K562 (cell line): Measurements from ENCODE around the gene CRABP2. TPM values are rescaled to one million over a fixed set of nuclear protein-coding genes. Genes with fewer than 3 reads are reported as not detected.

Experiments used
- ADNP ChIP-seq: fragments of 200-800 bp; sonication (Bioruptor generic); IDR thresholded peaks from 2 replicates; pipeline ENCODE4 v1.6.1; 2016; ENCODE audit warnings: missing genetic modification characterization, missing compliant biosample characterization
- BRD4 ChIP-seq: fragments of 200-600 bp; sonication (generic); IDR thresholded peaks from 2 replicates; pipeline ENCODE4 v1.6.1; 2017; ENCODE audit warnings: inconsistent platforms
- CHCHD3 ChIP-seq: fragments of 250-450 bp; sonication (Bioruptor Pico); IDR thresholded peaks from 2 replicates; pipeline ENCODE4 v2.1.2; 2022; ENCODE audit warnings: mild to moderate bottlenecking
- CREB1 ChIP-seq, 2 experiments: sonication (generic) in 1 of 2; formaldehyde crosslinking in 1 of 2; IDR thresholded peaks; 2 replicates each; pipeline versions ENCODE4 v1.6.1 to v1.8.0; 2012 to 2022; ENCODE audit warnings: inconsistent platforms in 1 of 2, mild to moderate bottlenecking in 1 of 2, missing genetic modification reagents in 1 of 2, moderate library complexity in 1 of 2
- HDAC6 ChIP-seq: IDR thresholded peaks from 2 replicates; pipeline ENCODE4 v1.6.1; 2012; ENCODE audit warnings: low read depth, mild to moderate bottlenecking, control low read depth, inconsistent platforms, low read length, moderate library complexity
- HINFP ChIP-seq: fragments of 450-650 bp; conservative IDR thresholded peaks from 2 replicates; pipeline ENCODE4 v1.6.1; 2016; ENCODE audit warnings: missing genetic modification characterization, low read depth, mild to moderate bottlenecking, control low read depth, missing compliant biosample characterization
- LEF1 ChIP-seq: fragments of 450-650 bp; IDR thresholded peaks from 2 replicates; pipeline ENCODE4 v1.6.1; 2016; ENCODE audit warnings: mild to moderate bottlenecking
- PCBP1 ChIP-seq: fragments of 200-400 bp; formaldehyde crosslinking; IDR thresholded peaks from 2 replicates; pipeline ENCODE4 v1.6.1; 2018; ENCODE audit warnings: mild to moderate bottlenecking, low read depth, low read length; ENCODE audit not compliant: poor library complexity, severe bottlenecking
- RFX7 ChIP-seq: fragments of 250-450 bp; sonication (Bioruptor Pico); IDR thresholded peaks from 2 replicates; pipeline ENCODE4 v1.5.1; 2021; ENCODE audit warnings: mild to moderate bottlenecking
- RNF219 ChIP-seq: fragments of 250-450 bp; sonication (Bioruptor Pico); IDR thresholded peaks from 2 replicates; pipeline ENCODE4 v1.5.0; 2022; ENCODE audit warnings: mild to moderate bottlenecking
- SAFB ChIP-seq: fragments of 200-400 bp; formaldehyde crosslinking; IDR thresholded peaks from 2 replicates; pipeline ENCODE4 v1.6.1; 2017; ENCODE audit warnings: low read depth, low read length, borderline replicate concordance
- TEAD4 ChIP-seq, 2 experiments: sonication (generic) in 1 of 2; formaldehyde crosslinking in 1 of 2; IDR thresholded peaks; 2 replicates each; pipeline versions ENCODE4 v1.6.1 to v1.8.0; 2012 to 2022; ENCODE audit warnings: borderline replicate concordance in 1 of 2, inconsistent platforms in 1 of 2, low read length in 1 of 2, mild to moderate bottlenecking in 1 of 2, missing genetic modification reagents in 1 of 2
- USF2 ChIP-seq: sonication (generic); formaldehyde crosslinking; IDR thresholded peaks from 2 replicates; pipeline ENCODE4 v1.5.0; 2020; ENCODE audit warnings: missing genetic modification reagents
- ZNF184 ChIP-seq: sonication (generic); formaldehyde crosslinking; IDR thresholded peaks from 2 replicates; pipeline ENCODE4 v1.5.0; 2020; ENCODE audit warnings: missing genetic modification reagents
- ZNF217 ChIP-seq: sonication (generic); formaldehyde crosslinking; IDR thresholded peaks from 2 replicates; pipeline ENCODE4 v1.8.0; 2022; ENCODE audit warnings: mild to moderate bottlenecking, missing genetic modification reagents
- ZZZ3 ChIP-seq: fragments of 450-650 bp; IDR thresholded peaks from 2 replicates; pipeline ENCODE4 v1.6.1; 2016; ENCODE audit warnings: antibody characterized with exemption, mild to moderate bottlenecking, moderate library complexity
- polyA plus RNA-seq, 8 experiments: library from polyadenylated mRNA; depleted of rRNA in 4 of 8; stranded (reverse) in 5 of 8; unstranded in 3 of 8; fragments of >200 nt; fragmentation: Nextera tagmentation in 2 of 8; fragmentation: Illumina TruSeq in 1 of 8; extraction: Ambion mirVana in 2 of 8; extraction: Trizol in 1 of 8; gene quantifications; 2 replicates each; pipeline versions ENCODE4 v1.2.1 to v1.2.3, GENCODE V29; 2011 to 2014; ENCODE audit warnings: inconsistent platforms in 1 of 8, missing spikeins in 1 of 8
- total RNA-seq, 7 experiments: library from RNA; depleted of rRNA in 6 of 7; stranded (reverse); fragments of >200 nt in 6 of 7; fragmentation: Illumina TruSeq in 2 of 7; extraction: Trizol in 2 of 7; gene quantifications; 2 replicates each; pipeline versions ENCODE4 v1.2.1 to v1.2.3, GENCODE V29; 2011 to 2021; ENCODE audit warnings: low replicate concordance in 1 of 7
- TF ChIP-seq, protein P1 (sequence below): fragments of 250-450 bp; sonication (Bioruptor Pico); IDR thresholded peaks from 2 replicates; pipeline ENCODE4 v1.9.0; 2021; ENCODE audit warnings: mild to moderate bottlenecking, inconsistent platforms

The CRABP2 gene
- total and polyA plus RNA-seq, 9 of the 15 experiments (the other 6 are each of a cell fraction or from before 2014, with no cell fraction given), result 0.30 to 2.5 (median 0.82) TPM

DNA sequence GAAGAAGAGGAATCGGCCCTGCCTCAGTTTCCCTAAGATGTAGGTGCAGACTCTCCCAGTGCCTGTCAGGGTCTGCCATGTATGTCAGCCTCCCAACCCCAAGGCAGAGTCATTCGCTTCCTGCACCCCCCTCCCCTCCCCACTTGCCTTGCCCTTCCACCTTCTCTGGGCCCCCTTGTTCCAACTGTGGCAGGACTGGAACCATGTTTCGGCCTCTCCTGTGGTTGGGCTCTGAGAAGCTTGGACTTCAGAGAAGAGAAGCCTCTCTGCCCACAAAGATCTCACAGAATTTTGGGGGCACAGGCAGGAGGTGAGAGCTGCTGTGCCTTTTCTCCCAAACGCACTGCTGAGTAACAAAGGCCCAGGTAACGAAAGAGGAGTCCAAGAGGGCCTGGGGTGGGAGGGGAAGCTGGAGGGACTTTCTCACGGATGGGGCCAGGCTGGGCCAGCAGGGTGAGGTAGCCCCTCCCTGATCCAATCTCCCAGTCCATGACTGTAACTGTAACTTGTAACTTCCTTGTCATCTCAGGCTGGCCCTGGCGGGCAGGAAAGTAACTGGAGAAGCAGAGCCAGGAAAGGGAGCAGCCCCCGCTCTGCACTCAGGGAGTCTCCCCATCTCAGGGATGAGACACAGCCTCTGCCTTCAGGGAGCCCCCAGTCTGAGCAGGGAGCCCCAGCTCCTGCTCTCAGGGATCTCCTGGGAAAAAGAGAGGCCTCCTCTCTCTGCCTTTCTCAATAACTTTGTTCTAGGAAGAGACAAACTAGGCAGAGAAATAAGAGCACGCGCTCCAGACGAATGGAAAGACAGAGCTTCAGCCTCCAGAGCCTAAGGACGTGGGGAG is 11.3 kb downstream of the CRABP2 start (continued):
- TF ChIP-seq HINFP (tag), result peak; percentile 73
- TF ChIP-seq, protein P1, sequence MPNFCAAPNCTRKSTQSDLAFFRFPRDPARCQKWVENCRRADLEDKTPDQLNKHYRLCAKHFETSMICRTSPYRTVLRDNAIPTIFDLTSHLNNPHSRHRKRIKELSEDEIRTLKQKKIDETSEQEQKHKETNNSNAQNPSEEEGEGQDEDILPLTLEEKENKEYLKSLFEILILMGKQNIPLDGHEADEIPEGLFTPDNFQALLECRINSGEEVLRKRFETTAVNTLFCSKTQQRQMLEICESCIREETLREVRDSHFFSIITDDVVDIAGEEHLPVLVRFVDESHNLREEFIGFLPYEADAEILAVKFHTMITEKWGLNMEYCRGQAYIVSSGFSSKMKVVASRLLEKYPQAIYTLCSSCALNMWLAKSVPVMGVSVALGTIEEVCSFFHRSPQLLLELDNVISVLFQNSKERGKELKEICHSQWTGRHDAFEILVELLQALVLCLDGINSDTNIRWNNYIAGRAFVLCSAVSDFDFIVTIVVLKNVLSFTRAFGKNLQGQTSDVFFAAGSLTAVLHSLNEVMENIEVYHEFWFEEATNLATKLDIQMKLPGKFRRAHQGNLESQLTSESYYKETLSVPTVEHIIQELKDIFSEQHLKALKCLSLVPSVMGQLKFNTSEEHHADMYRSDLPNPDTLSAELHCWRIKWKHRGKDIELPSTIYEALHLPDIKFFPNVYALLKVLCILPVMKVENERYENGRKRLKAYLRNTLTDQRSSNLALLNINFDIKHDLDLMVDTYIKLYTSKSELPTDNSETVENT (CRISPR knock-in tag), result no peak
- no peak for TF ChIP-seq ZNF217 (CRISPR knock-in tag)
- no peak for TF ChIP-seq ZZZ3
- no peak for TF ChIP-seq TEAD4 (IDR thresholded peaks at IDR 0.05; ENCODE audit: low read length)
- TF ChIP-seq TEAD4 (CRISPR knock-in tag; IDR thresholded peaks at IDR 0.05; ENCODE audit: borderline replicate concordance), result no peak
- no peak for TF ChIP-seq BRD4
- TF ChIP-seq HDAC6, result no peak
- peak; percentile 69; the same call in 1 of the 2 replicates for TF ChIP-seq LEF1
- TF ChIP-seq RFX7 (CRISPR knock-in tag), result peak; percentile 52; the same call in 1 of the 2 replicates
- no peak for TF ChIP-seq SAFB
- no peak for TF ChIP-seq ZNF184 (CRISPR knock-in tag)
- no peak for TF ChIP-seq PCBP1
- TF ChIP-seq CHCHD3 (CRISPR knock-in tag), result no peak
- TF ChIP-seq CREB1 (IDR thresholded peaks at IDR 0.05), result no peak
- TF ChIP-seq CREB1 (CRISPR knock-in tag; IDR thresholded peaks at IDR 0.05), result peak; percentile 59; the same call in 1 of the 2 replicates
- no peak for TF ChIP-seq ADNP (tag)
- TF ChIP-seq RNF219, result no peak
- TF ChIP-seq USF2 (CRISPR knock-in tag), result no peak
